K562 (cell line): ENCODE results near the gene RPS27. TPM values are rescaled to one million over a fixed set of nuclear protein-coding genes. Genes with fewer than 3 reads are reported as not detected.

Experiments
- ATAC-seq: fragments of 200-7000 bp; cut with Tn5 transposase; 3 replicates; pipeline ENCODE4 v1.9.1; 2020; ENCODE audit warnings: moderate library complexity
- BruUV-seq: library from RNA; stranded (reverse); fragments of 400-500 nt; replicated peaks from 2 replicates; lab custom pipeline; 2021; lab: Mats Ljungman, UMichigan
- CTCF ChIA-PET: fragments of 300-600 bp; formaldehyde crosslinking; extraction: SDS; loops from one replicate; lab custom pipeline; 2021; ENCODE audit warnings: low intra/inter-chr PET ratio; lab: Yijun Ruan, JAX
- POLR2A ChIA-PET: fragments of 300-600, 350-650 bp; sonication (Branson Sonifier 250); formaldehyde crosslinking; extraction: SDS; loops from one replicate; lab custom pipeline; 2021; ENCODE audit warnings: antibody characterized with exemption, inconsistent platforms; lab: Yijun Ruan, JAX
- DNase-seq, 4 experiments: peaks; one replicate each; pipeline versions ENCODE4 v3.0.0 to v3.0.0-alpha.2; 2011 to 2018; ENCODE audit warnings: low spot score in 3 of 4, mixed read lengths in 3 of 4; ENCODE audit errors: extremely low read depth in 1 of 4
- FAIRE-seq: peaks from 2 replicates; lab custom pipeline; 2011; peaks lifted over from hg19 to GRCh38; lab: Jason Lieb, UNC
- H2AFZ ChIP-seq: 2 replicates; pipeline ENCODE4 v1.6.0; 2011; ENCODE audit warnings: low read depth, low read length, control low read depth, inconsistent platforms
- H3K27ac ChIP-seq: fragments of 200-600 bp; 3 replicates; pipeline ENCODE4 v1.8.0; 2011; ENCODE audit warnings: low read depth, mild to moderate bottlenecking, control low read depth, inconsistent platforms, low read length, moderate library complexity, mixed read lengths; ENCODE audit errors: extremely low read depth
- H3K27me3 ChIP-seq, 2 experiments: fragments of 300-600 bp in 1 of 2; 2 replicates in 1 of 2; 3 replicates in 1 of 2; pipeline versions ENCODE4 v1.6.0 to v1.8.0; 2011; ENCODE audit warnings: inconsistent platforms in 2 of 2, low read length in 2 of 2, mild to moderate bottlenecking in 1 of 2, mixed read lengths in 1 of 2, moderate library complexity in 1 of 2; ENCODE audit not compliant: control insufficient read depth in 2 of 2, insufficient read depth in 2 of 2
- H3K36me3 ChIP-seq: fragments of 300-600 bp; 3 replicates; pipeline ENCODE4 v1.8.0; 2011; ENCODE audit warnings: mild to moderate bottlenecking, low read length, inconsistent platforms; ENCODE audit not compliant: control insufficient read depth, insufficient read depth
- H3K4me1 ChIP-seq, 2 experiments: fragments of 200-600 bp in 1 of 2; replicated peaks in 1 of 2; 2 replicates in 1 of 2; 3 replicates in 1 of 2; pipeline versions ENCODE4 v1.5.1 to v1.8.0; 2011; ENCODE audit warnings: inconsistent platforms in 2 of 2, low read length in 2 of 2, mild to moderate bottlenecking in 1 of 2, mixed read lengths in 1 of 2, moderate library complexity in 1 of 2; ENCODE audit not compliant: control insufficient read depth in 2 of 2, insufficient read depth in 2 of 2
- H3K4me2 ChIP-seq: 2 replicates; pipeline ENCODE4 v1.6.1; 2011; ENCODE audit warnings: low read length, control low read depth, inconsistent platforms, mixed read lengths; ENCODE audit not compliant: insufficient read depth
- H3K4me3 ChIP-seq: fragments of 200-600 bp; sonication (generic), shearing (Covaris generic); 2 replicates; pipeline ENCODE4 v1.5.1; 2016; ENCODE audit warnings: control low read depth, inconsistent platforms
- H3K79me2 ChIP-seq: fragments of 200-600 bp; 3 replicates; pipeline ENCODE4 v1.8.0; 2011; ENCODE audit warnings: low read length, inconsistent platforms; ENCODE audit not compliant: control insufficient read depth, insufficient read depth
- H3K9ac ChIP-seq, 2 experiments: 2 replicates each; pipeline versions ENCODE4 v1.6.0 to v1.6.1; 2011; ENCODE audit warnings: low read depth in 2 of 2, low read length in 2 of 2, control low read depth in 1 of 2, inconsistent platforms in 1 of 2, mild to moderate bottlenecking in 1 of 2, mixed read lengths in 1 of 2; ENCODE audit not compliant: insufficient read depth in 1 of 2
- H3K9me1 ChIP-seq: one replicate; pipeline ENCODE4 v1.6.0; 2011; ENCODE audit warnings: inconsistent platforms, mild to moderate bottlenecking, low read length, moderate library complexity; ENCODE audit not compliant: control insufficient read depth, insufficient read depth
- H3K9me3 ChIP-seq: replicated peaks from 2 replicates; pipeline ENCODE4 v1.5.1; 2011; ENCODE audit warnings: low read depth, low read length, inconsistent platforms; ENCODE audit not compliant: control insufficient read depth, insufficient read depth
- H4K20me1 ChIP-seq: replicated peaks from 2 replicates; pipeline ENCODE4 v1.6.1; 2011; ENCODE audit warnings: low read length, inconsistent platforms, mixed read lengths; ENCODE audit not compliant: control insufficient read depth, insufficient read depth
- KDM5B ChIP-seq: fragments of 200-600 bp; sonication (generic); IDR thresholded peaks from 2 replicates; pipeline ENCODE4 v1.6.1; 2012; ENCODE audit warnings: low read depth, mild to moderate bottlenecking, moderate library complexity, low read length, control low read depth, inconsistent platforms; ENCODE audit not compliant: insufficient replicate concordance
- NR3C1 ChIP-seq: sonication (generic); formaldehyde crosslinking; IDR thresholded peaks from 2 replicates; pipeline ENCODE4 v1.8.1; 2022; ENCODE audit warnings: missing genetic modification reagents
- POLR2AphosphoS2 ChIP-seq: IDR thresholded peaks from 2 replicates; pipeline ENCODE4 v1.6.1; 2012; ENCODE audit warnings: low read length, improper control_type of control experiment
- RBM15 ChIP-seq: fragments of 200-400 bp; formaldehyde crosslinking; IDR thresholded peaks from 2 replicates; pipeline ENCODE4 v1.6.1; 2018; ENCODE audit warnings: mild to moderate bottlenecking, low read length, moderate library complexity; ENCODE audit not compliant: insufficient read depth
- ZBTB40 ChIP-seq, 2 experiments: fragments of 450-650 bp in 1 of 2; sonication (generic) in 1 of 2; formaldehyde crosslinking in 1 of 2; IDR thresholded peaks; 2 replicates each; pipeline versions ENCODE4 v1.7.1 to v1.9.0; 2016 to 2022; ENCODE audit warnings: inconsistent platforms in 1 of 2, mild to moderate bottlenecking in 1 of 2, missing genetic modification reagents in 1 of 2
- WGBS: fragments of 100-300 bp; shearing (Covaris generic); methylation state at CpG from one replicate; pipeline ENCODE4 v1.1.6; 2016; ENCODE audit warnings: low coverage, mixed read lengths; ENCODE audit not compliant: insufficient coverage; ENCODE audit errors: missing lambda C conversion rate; 5-methylcytosine and 5-hydroxymethylcytosine counted together
- in situ Hi-C: fragments of 300-500 bp; cut with MboI; formaldehyde crosslinking; loops from 4 replicates; pipeline ENCODE4 v1.15.0; 2018; ENCODE audit warnings: inconsistent platforms, mixed read lengths
- intact Hi-C: fragments of 100-400 bp; cut with micrococcal nuclease; formaldehyde crosslinking; loops from 2 replicates; pipeline ENCODE4 v1.14.2; 2022
- polyA plus RNA-seq, 8 experiments: library from polyadenylated mRNA; depleted of rRNA in 4 of 8; stranded (reverse) in 5 of 8; unstranded in 3 of 8; fragments of >200 nt; fragmentation: Nextera tagmentation in 2 of 8; fragmentation: Illumina TruSeq in 1 of 8; extraction: Ambion mirVana in 2 of 8; extraction: Trizol in 1 of 8; gene quantifications; 2 replicates each; pipeline versions ENCODE4 v1.2.1 to v1.2.3, GENCODE V29; 2011 to 2014; ENCODE audit warnings: inconsistent platforms in 1 of 8, missing spikeins in 1 of 8
- total RNA-seq, 7 experiments: library from RNA; depleted of rRNA in 6 of 7; stranded (reverse); fragments of >200 nt in 6 of 7; fragmentation: Illumina TruSeq in 2 of 7; extraction: Trizol in 2 of 7; gene quantifications; 2 replicates each; pipeline versions ENCODE4 v1.2.1 to v1.2.3, GENCODE V29; 2011 to 2021; ENCODE audit warnings: low replicate concordance in 1 of 7
- TF ChIP-seq, protein P1 (sequence below): fragments of 250-450 bp; sonication (Bioruptor Pico); IDR thresholded peaks from 2 replicates; pipeline ENCODE4 v1.5.0; 2021

The RPS27 gene
- total and polyA plus RNA-seq, 9 of the 15 experiments (the other 6 are each of a cell fraction or from before 2014, with no cell fraction given), result 2,091 to 9,377 (median 6,706) TPM

DNA sequence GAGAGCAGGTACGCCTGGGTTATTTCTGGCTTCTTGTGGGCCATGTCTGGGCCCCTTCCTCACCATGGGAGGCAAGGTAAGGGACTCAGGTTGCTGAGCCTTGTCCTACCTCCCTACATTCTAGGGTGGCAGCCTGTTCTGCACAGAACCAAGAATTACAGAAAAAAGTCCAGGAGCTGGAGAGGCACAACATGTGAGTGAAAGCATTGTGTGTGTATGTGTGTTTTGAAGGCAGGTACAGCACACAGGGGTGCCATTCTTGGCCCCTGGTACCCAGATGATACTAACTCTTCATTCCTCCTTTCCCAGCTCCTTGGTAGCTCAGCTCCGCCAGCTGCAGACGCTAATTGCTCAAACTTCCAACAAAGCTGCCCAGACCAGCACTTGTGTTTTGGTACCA is 17.5 kb upstream of the RPS27 start:
- no peak overlapping the region for H2AFZ ChIP-seq
- H3K9me1 ChIP-seq, result no peaks in the 10 kb centered on the region
- H3K4me3 ChIP-seq, result no peak overlapping the region
- peaks cover 9 to 14% of the 10 kb centered on the region in 2 experiments for H3K4me1 ChIP-seq
- FAIRE-seq (no peak), DNase-seq (no peak), ATAC-seq (no peak)
- POLR2A ChIA-PET, result interaction anchor here (0.8 to 7.1 kb wide), 5 partner anchors 8 to 18 kb away, joined by 3 to 37 read pairs (median 6); partner anchors contain the start of genes CRTC2, RAB13, RPS27 and SLC39A1
- H3K9ac ChIP-seq, result no peak overlapping the region; a peak in 1 of 4 replicates
- H3K27me3 ChIP-seq, result no peaks in the 10 kb centered on the region
- no peaks in the 10 kb centered on the region for H3K9me3 ChIP-seq
- H3K27ac ChIP-seq, result no peak overlapping the region
- peaks cover 36% of the 10 kb centered on the region for H3K36me3 ChIP-seq
- intact Hi-C loops, result no loop called here
- 97% methylated on average over 3 of the region's 3 CpGs for WGBS
- in situ Hi-C loops, result no loop called here
- peaks cover 32% of the 10 kb centered on the region for H3K79me2 ChIP-seq
- CTCF ChIA-PET, result no interaction called here
- no peak overlapping the region for H3K4me2 ChIP-seq
- BruUV-seq, result no TSS peak
- TF ChIP-seq POLR2AphosphoS2 (peak; percentile 63), ZBTB40 (IDR thresholded peaks at IDR 0.05) (no peak), ZBTB40 (CRISPR knock-in tag; IDR thresholded peaks at IDR 0.05) (no peak), NR3C1 (CRISPR knock-in tag) (no peak), KDM5B (peak; percentile 36), RBM15 (no peak)
- TF ChIP-seq, protein P1, sequence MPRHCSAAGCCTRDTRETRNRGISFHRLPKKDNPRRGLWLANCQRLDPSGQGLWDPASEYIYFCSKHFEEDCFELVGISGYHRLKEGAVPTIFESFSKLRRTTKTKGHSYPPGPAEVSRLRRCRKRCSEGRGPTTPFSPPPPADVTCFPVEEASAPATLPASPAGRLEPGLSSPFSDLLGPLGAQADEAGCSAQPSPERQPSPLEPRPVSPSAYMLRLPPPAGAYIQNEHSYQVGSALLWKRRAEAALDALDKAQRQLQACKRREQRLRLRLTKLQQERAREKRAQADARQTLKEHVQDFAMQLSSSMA (CRISPR knock-in tag), result 0 out of 2 replicates have a peak, but pooled peaks have one; percentile 25
- no peaks in the 10 kb centered on the region for H4K20me1 ChIP-seq
